ENCODE data around the gene TANC1. TPM values are rescaled to one million over a fixed set of nuclear protein-coding genes. Genes with fewer than 3 reads are reported as not detected.

Gene TANC1
- total RNA-seq, 4 donors from 2014 or later = 27.1 to 57.4 (median 55.1) TPM

DNA sequence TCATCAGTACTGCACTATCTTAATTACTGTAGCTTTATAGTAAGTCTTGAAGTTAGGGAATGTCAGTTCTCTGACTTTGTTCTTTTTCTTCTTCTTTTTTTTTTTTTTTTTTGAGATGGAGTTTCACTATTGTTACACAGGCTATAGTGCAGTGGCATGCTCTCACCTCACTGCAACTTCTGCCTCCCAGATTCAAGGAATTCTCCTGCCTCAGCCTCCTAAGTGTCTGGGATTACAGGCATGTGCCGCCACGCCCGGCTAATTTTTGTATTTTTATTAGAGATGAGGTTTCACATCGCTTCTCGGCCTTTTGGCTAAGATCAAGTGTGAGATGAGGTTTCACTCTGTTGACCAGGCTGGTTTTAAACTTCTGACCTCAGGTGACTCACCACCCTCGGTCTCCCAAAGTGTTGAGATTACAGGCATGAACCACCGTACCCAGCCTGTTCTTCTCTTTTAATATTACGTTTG is 41.9 kb upstream of the TANC1 start:
- Histone ChIP-seq H3K4me1 (no peaks in the 10 kb centered on the region), H3K27ac (no peak overlapping the region), H3K9me3 (no peaks in the 10 kb centered on the region), H3K36me3 (no peaks in the 10 kb centered on the region), H3K27me3 (no peaks in the 10 kb centered on the region), H3K4me3 (no peak overlapping the region)
- TF ChIP-seq, protein P1, sequence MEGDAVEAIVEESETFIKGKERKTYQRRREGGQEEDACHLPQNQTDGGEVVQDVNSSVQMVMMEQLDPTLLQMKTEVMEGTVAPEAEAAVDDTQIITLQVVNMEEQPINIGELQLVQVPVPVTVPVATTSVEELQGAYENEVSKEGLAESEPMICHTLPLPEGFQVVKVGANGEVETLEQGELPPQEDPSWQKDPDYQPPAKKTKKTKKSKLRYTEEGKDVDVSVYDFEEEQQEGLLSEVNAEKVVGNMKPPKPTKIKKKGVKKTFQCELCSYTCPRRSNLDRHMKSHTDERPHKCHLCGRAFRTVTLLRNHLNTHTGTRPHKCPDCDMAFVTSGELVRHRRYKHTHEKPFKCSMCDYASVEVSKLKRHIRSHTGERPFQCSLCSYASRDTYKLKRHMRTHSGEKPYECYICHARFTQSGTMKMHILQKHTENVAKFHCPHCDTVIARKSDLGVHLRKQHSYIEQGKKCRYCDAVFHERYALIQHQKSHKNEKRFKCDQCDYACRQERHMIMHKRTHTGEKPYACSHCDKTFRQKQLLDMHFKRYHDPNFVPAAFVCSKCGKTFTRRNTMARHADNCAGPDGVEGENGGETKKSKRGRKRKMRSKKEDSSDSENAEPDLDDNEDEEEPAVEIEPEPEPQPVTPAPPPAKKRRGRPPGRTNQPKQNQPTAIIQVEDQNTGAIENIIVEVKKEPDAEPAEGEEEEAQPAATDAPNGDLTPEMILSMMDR (IDR thresholded peaks at IDR 0.05) = no peak
- TF ChIP-seq POLR2A (IDR thresholded peaks at IDR 0.05) = no peak
- no peak for DNase-seq

DNA sequence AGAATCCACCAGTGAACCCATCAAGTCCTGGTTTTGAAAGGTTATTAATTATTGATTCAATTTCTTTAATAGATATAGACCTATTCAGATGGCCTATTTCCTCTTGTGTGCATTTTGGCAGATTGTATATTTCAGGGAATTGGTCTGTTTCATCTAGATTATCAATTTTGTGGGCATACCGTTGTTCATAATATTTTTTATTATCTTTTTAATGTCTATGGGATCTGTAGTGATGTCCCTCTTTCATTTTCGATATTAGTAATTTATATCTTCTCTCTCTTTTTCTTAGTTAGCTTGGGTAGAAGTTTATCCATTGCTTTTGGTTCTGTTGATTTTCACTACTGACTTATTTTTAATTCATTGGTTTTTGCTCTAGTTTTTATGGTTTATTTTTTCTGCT is 39.9 kb upstream of the TANC1 start:
- no peaks in the 10 kb centered on the region for H3K36me3 ChIP-seq
- H3K27ac ChIP-seq = no peak overlapping the region
- TF ChIP-seq POLR2A (IDR thresholded peaks at IDR 0.05) = no peak
- TF ChIP-seq, protein P1 (IDR thresholded peaks at IDR 0.05) = no peak
- no peaks in the 10 kb centered on the region for H3K27me3 ChIP-seq
- H3K9me3 ChIP-seq = no peaks in the 10 kb centered on the region
- H3K4me3 ChIP-seq = no peak overlapping the region
- no peaks in the 10 kb centered on the region for H3K4me1 ChIP-seq
- DNase-seq = no peak

DNA sequence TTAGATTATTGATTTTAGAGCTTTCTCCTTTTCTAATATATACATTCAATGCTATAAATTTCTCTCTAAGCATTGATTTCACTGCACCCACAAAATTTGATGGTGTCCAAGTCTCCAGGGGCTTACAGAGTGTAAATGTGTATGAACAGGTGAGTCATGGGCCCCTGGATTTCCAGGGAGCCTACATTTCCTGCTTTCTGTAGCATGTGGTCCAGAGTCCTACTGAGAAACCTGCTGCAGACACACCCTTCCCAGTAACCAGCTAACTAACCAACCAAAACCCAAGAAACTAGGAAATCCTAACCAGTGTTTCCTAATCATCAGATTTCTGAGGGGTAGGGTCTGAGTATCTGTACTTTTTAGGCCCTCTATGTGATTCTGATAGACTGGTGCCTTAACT is 39.5 kb upstream of the TANC1 start:
- TF ChIP-seq, protein P1 (IDR thresholded peaks at IDR 0.05) = no peak
- no peak for TF ChIP-seq POLR2A (IDR thresholded peaks at IDR 0.05)
- no peaks in the 10 kb centered on the region for H3K27me3 ChIP-seq
- no peaks in the 10 kb centered on the region for H3K4me1 ChIP-seq
- no peak overlapping the region for H3K27ac ChIP-seq
- H3K4me3 ChIP-seq = no peak overlapping the region
- DNase-seq = peak in 1 of 3 donors; percentile 54
- H3K9me3 ChIP-seq = no peaks in the 10 kb centered on the region
- H3K36me3 ChIP-seq = no peaks in the 10 kb centered on the region

DNA sequence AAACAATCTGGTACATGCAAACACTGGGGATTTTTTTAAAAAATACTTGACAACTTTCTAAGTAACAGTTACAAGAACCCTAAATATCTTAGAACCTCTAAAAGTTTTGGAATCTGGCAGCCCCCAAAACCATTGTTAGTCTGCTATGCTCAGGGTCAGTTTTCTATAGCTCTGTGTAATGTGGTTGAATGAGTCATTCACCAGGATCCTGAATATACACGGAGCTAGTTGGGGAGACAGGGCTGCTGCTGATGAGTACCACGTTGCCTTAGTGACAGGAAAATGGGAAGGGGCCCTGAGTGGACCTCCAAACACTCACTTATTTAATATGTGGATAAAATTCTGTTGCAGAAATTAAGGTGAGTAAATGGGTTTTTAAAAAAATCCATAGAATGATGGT is 36.9 kb upstream of the TANC1 start:
- Histone ChIP-seq H3K4me1 (no peaks in the 10 kb centered on the region), H3K9me3 (no peaks in the 10 kb centered on the region), H3K36me3 (no peaks in the 10 kb centered on the region), H3K4me3 (no peak overlapping the region), H3K27ac (no peak overlapping the region), H3K27me3 (no peaks in the 10 kb centered on the region)
- TF ChIP-seq, protein P1 (IDR thresholded peaks at IDR 0.05) = no peak
- no peak for TF ChIP-seq POLR2A (IDR thresholded peaks at IDR 0.05)
- no peak for DNase-seq

DNA sequence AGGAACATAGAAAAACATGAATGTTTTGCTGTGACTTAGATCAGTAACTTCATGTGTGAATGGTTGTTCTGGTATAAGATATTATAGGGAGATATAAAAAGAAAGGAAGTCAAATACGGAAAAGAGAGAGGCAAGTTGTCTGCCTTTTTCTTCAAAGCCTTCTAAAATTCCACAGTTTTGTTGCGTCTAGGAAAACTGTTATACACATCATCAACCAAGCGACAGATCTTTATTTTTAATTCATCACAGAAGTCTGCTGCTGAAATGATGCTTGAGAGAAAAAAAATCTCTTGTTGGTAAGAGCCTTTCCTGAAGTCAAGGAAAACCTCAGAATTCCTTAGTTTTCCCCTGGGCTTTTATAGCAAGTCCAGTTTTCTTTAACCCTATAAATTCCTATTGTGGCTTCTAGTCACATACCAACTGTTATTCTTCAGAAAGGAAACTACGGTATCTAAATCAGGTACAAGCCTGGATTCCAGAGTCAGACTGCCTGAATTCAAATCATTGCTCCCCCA is 36.3 kb upstream of the TANC1 start:
- Histone ChIP-seq H3K27ac (no peak overlapping the region), H3K9me3 (no peaks in the 10 kb centered on the region), H3K27me3 (no peaks in the 10 kb centered on the region), H3K4me3 (no peak overlapping the region), H3K36me3 (no peaks in the 10 kb centered on the region), H3K4me1 (no peaks in the 10 kb centered on the region)
- DNase-seq = no peak
- no peak for TF ChIP-seq POLR2A (IDR thresholded peaks at IDR 0.05)
- TF ChIP-seq, protein P1 (IDR thresholded peaks at IDR 0.05) = no peak

DNA sequence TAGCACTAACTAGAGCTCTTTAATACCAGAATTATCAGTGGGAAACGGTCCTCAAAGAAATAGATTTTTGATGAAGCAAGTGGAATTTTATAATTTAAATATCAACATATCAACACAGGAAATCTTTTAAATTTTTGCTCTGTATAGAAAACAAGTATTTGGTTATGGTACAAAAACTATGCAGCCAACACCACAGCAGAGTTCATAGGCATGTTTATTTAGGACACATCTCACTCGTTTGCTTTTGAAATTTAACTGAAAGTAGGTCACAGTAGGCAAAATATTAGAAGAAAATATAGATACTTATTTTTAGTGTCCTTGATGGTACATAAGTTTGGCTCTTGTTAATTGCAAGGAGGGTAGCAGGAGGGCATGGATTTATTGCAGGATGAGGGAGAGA is 34.3 kb upstream of the TANC1 start:
- H3K9me3 ChIP-seq = no peaks in the 10 kb centered on the region
- no peaks in the 10 kb centered on the region for H3K36me3 ChIP-seq
- TF ChIP-seq, protein P1 (IDR thresholded peaks at IDR 0.05) = no peak
- TF ChIP-seq POLR2A (IDR thresholded peaks at IDR 0.05) = no peak
- no peaks in the 10 kb centered on the region for H3K27me3 ChIP-seq
- DNase-seq = no peak
- H3K4me3 ChIP-seq = no peak overlapping the region
- no peaks in the 10 kb centered on the region for H3K4me1 ChIP-seq
- H3K27ac ChIP-seq = no peak overlapping the region
